HG03175 (cell line): ENCODE data around the gene KCNK7.

Experiments
- ATAC-seq: cut with Tn5 transposase; IDR thresholded peaks from one replicate; pipeline ENCODE4 v1.9.1; 2021; ENCODE audit warnings: mild to moderate bottlenecking, moderate library complexity; ENCODE audit not compliant: unreplicated experiment

The KCNK7 gene

DNA sequence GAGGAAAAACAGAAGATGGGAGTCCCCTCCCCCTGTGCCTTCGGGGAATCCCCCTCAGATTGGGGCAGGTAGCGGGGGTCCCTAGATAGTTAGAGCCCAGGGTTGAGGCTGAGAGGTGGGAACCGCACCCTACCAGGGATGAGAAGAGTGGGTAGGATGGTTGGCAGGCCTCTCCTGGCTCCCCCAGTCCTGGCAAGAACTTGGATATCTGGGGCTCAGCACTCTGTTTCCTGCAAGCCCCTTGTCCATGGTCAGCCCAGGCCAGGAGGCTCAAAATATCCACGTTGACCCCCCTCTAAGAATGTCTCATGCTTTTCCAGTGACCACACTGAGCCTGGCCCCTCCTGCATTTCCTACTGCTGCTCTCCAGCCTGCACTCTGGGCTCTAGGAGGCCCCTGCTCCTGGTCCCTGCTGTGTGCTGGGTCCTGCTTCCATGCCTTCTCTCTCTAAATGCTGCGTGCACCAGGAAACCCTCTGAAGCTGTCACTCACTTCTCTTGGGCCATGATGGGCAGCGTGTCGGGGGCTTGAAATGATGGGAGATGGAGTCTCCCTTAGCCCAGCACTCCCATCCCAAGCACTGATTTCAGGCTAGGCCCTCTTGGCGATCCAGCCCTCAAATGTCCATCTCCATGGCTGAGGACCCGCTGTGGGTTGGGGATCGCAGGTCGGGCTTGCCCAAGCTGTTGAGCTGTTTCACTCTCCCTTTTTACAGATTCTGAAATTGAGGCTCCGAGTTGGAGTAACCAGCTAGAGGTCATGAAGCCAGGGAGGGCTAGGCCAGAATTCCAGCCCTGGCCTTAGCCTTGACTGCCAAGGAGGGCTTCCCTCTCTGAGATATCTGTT, 16.4 kb upstream of the KCNK7 start:
- ATAC-seq: no peak

DNA sequence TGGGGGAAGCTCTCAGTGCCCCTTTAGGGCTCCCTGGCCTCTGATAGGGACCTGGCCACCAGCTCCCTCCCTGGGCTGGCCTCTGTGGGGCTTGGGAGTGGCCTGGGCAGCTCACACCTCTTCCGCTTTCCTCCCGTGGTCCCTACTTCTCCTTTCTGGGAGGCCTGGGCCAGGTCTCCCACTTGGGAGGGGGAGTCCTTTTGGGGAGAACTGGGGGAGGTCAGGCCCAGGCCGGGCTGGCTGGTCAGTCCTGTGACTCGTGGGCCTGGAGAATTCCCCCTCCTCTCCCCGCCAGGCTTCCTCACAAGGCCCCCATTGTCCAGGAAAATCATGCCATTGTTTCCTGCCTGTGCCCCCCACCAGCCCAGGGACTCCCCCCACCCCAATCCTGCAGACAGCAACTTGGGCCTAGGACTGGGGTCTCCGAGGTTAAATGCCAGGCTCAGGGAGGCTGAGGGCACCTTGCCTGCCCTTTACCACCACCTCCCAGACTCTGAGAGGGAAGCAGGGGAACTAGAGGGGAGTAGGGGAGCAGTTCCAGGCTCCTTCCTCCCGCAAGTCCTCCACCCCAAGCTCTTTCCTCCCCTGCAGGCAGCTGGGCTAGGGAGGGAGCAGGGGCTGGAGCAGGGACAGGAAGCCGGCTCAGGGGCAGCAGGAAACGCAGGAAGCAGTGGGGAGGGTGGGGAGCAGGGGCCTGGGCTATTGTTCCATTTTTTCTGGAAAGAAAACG, 15.6 kb upstream of the KCNK7 start:
- ATAC-seq: no peak

DNA sequence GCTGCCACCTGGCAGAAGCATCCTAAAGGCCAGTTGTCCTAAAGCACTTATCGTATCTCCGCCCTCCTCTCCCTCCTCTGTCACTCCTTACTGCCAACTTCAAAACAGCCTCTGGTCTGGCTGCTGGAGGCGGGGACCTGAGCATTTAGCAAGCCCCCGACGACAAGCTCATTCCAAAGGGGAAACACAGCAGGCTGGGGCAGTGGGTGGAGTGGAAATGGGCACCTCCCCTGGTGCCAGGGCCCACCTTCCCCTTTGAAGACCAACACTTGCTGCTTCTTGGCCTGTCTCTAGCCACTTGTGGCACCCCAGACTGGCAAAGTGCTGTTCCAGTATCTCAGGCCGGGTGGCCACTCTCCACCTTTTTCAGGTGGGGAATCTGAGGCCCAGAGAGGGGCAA, 14.8 kb upstream of the KCNK7 start:
- ATAC-seq: no peak

DNA sequence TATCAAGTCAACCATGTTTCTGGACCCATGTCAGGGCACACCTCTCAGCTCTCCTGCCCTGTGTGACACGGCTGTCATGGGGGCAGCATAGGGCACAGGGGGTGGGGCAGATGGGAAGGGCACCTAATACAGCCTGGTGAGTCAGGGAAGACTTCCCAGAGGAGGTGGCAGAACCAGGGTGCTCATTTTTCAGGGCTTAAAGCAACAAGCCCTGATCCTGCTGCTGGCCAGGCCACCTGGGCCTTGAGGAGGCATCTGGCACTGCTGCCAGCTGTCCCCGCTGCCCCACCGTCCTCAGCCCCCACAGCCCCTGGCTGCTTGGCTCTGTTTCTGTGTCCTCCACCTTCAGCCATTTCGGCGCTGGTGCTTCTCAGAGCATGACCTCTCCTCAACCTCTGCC, 14.1 kb upstream of the KCNK7 start:
- no peak for ATAC-seq

DNA sequence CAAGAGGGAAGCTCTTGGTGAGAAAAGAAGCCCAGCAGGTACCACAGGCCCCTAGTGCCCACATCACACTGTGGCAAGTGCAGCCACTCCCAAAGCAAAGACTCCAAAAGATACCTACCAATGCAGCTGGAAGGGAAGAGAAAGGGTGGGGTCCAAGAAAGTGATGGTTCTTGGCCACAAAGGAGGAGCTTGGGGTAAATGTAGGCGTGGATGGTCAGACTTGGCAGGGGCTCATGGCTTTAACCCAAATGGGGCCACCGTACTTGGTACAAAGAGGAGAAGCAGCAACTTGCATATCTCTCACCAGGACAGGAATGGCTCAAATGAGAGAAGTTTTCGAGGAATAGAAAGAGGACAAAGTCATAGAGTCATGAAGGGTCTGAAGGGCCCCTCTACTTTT, 13.6 kb upstream of the KCNK7 start:
- ATAC-seq: no peak

DNA sequence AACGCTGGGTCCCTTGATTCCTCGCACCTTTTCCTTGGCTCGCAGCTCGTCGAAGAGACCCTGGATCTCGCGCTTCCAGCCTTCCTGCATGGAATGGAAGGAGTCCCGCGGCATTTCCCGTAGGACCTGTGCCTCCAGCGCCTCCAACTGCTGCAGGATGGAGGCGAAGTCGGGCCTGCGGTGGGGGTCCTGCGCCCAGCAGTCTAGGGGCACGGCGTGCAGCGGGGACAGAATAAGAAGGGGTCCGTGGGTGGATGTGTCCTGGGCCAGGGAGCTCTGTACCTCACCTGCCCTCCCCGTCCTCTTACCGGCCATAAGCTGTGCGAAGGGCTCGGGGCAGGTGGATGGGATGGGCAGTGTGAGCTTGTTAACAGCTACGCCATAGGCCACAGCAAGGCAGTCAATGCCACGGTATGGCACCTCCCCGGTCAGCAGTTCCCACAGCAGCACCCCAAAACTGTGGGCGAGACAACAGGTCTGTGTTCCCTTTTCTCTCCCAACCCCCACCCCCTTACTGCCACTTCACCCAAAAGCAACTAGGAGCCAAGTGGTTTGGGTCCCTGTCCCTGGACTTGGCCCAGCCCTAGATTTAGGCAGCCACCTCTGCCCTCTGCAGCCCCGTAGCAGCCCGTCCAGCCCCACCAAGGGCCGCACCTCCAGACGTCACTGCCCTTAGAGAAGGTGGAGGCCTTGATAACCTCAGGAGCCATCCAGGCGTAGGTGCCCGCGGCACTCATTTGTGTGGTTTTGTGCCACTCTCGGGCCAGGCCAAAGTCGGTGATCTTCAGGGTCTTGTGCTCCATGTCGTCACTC, 12.2 kb upstream of the KCNK7 start:
- ATAC-seq: no peak

DNA sequence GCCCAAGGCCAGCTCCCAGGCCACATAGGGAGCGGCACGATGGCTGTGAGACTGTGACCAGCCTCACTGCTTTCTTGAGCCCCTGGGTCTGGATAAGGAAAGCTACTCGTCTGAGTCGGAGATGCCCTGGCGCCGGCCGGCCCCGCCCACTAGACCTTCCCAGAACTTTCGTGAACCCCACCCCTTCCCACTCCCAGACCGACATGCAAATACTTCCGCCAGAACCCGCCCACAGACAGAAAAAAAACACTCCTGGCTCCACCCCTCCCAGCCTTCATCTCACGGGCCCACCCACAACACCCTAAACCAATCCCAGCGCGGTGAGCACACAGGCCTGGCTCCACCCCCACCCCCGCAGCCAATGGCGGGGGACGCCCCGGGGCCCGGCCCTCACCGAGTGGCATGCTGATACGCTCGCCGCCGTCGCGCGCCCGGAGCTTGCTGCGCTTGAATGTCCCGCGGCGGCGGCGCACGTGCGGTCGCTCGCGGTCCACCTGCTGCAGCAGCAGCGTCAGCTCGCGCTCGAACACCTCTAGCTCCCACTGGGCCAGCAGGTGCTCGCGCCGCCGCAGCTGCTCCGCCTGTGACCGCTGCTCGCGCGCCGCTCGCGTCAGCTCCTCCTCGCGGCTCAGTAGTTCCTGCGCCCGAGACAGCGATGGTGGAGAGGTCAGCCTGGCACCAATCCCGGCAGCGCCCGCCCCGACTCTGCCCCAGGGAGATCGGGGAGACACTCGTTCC, 11.4 kb upstream of the KCNK7 start:
- ATAC-seq: no peak

DNA sequence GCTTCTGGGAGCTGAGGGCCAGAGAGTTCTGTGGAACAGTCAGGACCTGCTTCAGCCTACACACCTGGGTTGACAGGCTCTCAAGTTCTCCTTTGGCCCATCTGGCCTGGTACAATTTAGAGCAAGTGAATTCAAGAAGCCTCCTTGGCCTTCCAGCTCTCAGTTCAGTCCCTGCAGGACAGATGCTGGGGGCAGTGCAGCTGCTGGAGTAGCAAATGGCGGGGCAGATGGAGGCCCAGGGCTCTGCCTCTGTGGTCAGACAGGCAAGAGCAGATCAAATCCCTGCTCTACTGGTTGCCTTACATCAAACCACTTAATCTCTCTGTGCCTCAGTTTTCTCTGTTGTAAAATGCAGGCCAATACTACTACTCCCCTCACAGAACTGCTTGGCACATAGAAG, 8.7 kb upstream of the KCNK7 start:
- no peak for ATAC-seq

DNA sequence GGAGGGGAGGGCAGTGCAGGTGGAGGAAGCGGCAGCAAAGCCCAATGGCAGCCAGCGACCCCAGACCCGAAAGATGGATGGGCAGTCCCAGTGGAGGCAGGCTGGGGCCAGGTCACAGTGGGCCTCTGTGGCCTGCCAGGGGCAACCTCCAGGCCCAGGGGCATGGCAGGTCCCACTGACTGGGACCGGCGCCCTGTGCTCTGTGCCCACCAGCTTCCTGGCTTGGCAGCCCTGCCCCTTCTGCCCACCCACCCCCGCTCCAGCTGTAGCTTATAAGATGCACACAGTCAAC, 4.3 kb upstream of the KCNK7 start:
- no peak for ATAC-seq

DNA sequence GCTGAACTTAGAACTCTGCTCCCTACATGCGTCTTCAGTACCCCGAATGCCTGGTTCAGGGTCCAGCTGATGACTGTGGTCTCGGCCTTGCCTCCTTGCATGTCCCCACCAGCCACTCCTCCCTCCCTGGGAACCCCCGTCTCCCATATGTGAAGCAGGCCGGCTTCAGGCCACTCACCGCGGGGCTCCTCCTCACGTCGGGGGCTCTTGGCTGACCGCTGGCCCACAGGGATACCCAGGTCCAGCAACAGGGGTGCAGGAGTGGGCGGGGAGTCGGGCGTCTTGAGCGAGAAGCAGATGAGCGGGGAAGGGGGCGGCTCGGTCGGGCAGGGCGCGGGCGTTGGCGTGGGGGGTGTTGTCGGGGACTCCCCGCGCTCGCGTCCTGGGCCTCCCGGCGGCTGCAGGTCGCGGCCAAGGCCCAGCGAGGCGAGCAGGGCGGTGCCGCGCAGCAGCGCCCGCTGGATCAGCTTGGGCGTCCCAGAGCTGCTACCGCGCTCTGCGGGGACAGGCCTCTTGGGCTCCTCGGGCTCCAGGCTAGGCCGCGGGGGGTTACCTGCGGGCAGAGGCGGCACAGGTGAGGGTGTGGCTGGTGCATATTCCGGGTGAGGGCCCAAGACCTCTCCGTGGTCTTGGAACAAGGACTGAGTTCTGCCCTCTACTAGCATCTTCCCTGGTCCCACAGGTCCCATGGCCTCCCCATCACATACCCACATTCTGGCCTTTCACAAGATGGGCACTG, 3.8 kb upstream of the KCNK7 start:
- no peak for ATAC-seq

DNA sequence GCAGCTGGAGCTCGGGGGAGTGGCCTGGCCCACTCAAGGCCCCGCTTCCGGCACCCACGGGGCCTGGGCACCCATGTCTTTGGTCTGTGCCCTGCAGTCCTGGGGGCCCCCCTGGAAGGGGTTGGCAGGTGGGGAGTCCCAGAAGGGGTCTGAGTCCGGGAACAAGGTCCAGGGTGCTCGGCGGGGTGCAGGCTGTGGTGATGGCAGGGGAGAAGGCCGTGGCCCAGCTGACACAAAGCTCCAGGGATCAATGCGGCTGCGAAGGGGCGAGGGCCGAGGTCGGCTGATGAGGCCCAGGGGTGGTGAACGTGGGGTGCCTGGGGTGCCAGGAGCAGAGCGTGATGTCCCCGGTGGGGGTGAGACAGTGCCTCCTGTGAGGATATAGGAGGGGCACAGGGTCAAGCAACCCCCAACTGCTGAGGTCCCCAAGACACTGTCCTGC, 2.7 kb upstream of the KCNK7 start:
- no peak for ATAC-seq

DNA sequence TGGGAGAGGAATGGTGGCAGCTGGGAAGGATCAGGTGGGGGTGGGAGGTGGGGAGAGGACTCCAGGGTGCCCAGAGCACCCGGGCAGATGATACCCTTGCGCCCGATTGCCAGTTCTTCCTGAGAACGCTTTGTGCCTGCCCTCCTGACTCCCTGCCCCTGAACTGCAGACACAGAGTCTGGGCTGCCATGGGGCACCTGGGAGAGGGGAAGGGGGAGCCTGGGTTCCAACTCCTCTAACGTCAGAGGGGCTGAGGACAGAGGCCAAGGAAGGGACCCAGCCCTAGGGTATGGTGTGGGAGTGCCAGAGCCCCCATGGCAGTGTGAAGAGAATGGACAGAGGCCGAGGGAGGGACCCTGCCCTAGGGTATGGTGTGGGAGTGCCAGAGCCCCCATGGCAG, 920 bp upstream of the KCNK7 start:
- no peak for ATAC-seq

DNA sequence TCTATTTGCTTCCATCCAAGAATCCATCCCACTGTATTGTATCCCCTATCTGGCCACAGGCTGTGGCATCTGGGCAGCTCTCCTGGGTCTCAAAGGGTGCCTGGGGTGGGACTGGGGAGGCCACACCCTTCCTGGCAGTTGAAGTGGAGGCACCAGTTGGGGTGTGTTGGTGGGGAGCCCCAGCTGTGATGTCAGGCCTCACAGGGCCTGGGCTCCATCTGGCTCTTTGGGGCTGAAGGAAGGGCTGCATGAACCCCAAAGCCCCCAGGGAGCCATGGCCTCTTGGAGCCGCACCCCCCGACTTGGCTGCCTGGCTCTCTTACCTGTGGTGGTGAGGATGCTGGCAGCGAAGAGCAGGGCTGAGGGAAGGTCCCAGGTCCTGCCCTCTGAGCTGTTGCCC, 469 bp downstream of the KCNK7 start:
- ATAC-seq: no peak

DNA sequence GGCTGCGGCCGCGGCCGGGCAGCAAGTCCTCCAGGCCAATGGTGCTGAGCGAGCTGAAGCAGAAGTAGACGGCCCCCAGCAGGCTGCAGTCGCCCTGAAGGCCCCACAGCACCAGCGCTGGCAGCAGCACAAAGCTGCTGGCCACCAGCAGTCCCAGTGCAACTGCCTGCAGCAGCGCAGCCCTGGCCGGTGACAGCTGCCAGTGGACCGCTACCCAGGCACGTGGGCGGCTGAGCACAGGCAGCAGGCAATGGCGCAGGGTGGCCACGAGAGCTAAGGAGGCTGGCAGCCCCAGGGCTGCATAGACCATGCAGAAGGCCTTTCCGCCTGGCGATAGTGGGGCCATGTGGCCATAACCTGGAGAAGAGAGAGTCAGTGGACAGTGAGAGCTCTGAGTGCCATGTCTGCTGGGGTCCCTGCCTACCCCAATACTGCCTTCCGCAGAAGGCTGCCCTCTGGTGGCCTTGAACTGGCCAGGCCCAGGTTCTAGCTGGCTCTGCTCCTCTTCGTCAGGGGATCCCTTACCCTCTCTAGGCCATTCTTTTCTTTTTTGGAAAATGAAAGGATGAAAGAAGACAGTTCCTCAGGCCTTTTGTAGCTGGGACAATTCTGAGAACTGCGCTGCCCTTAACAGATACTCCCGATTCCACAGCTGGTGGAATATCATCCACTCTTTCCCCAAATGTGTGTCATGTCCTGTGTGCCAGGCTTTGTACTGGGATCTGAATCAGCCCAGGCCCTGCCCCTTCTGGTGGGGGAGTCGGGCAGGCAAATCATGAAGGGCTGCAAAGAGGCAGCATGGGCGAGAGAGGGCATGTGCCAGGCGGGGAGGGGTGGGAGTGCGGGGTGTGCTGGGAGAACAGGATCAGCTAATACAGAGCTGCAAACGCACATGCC, 1.8 kb downstream of the KCNK7 start:
- no peak for ATAC-seq

DNA sequence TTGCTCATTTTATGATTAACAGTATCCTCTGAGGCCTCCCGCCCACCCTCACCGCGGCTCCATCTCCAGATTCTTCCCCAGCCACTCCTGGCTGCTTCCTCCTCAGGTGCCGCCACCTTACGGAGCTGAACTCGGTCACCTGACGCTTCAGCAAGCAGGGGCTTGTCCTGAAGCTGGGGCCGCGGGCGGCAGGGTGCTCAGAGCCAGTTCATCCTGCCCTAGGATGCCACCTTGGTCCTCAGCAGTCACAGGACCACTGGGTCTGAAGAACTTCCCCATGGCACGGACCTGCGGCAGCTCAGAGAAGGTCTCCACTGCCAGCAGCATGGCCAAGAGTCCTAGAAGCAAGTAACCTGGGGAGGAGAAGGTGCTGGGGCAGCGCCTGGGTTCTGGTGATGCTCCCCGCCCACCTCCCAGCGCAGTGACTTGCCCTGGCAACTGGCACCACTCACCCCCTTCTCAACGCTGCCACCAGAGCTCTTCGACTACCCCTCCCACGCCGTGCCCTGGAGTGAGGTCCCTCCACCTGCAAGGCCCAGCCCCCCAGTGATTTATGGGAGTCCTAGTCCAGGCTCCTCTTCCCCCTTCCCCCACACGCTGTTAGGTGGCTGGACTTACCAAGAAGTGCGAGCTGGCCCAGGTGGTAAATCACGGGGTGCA, 2.6 kb downstream of the KCNK7 start:
- no peak for ATAC-seq

DNA sequence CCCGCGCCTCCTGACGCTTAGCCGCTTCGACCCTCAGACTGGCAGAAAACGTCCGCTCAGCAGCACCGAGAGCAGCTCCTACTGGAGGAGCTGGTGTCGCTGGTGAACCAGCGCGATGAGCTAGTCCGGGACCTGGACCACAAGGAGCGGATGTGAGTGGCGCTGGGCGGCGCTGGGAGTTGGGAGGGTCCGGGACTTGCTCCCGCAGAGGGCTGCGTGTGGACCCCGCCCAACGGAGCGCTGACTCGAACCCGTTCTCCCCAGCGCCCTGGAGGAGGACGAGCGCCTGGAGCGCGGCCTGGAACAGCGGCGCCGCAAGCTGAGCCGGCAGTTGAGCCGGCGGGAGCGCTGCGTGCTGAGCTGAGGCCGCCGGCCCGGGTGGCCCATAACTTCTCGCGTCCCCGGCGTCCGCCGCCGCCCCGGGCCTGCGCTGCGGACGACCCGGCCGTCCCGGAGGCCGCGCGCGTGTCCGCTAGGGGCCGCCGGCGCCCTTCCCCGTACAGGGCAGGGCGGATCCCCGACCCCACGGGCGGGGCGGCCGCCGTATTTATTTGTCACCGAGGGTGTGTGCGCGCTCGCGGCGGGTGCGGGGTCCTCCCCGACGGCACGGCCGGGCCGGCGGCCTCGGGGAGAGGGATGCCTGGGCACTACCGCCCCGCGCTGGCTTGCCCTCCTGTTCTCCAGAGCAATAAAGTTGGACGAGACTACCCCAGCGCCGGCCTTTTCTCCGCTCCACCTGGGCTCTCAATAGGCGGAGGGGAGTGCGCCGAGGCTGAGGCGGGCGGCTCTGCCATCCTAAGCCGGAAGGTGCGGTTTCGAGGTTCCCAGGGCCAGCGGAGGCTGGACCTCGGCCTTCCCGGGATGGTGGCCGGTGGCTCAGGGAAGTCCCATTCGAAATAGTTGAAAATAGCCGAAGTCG, 3.4 kb downstream of the KCNK7 start:
- no peak for ATAC-seq

DNA sequence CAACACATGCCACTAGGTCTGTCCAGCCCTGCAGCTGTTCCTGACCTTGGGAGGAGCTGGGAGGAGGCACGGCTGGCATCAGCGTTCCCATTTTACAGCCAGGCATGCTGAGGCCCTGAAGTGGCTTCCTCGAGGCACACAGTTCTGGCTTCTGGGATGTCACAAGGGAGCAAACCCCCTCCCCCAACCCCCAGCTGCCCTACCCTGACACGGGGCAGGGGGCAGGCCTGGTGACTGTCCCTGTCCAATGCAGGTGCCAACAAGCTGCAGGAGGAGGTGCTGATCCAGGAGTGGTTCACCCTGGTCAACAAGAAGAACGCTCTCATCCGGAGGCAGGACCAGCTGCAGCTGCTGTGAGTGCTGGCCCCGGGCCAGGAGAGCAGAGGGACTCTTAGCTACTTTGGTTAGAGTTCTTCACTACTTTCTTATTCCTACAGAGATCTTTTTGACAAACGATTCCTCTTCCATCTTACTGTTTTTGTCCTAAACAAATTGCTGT, 5.3 kb downstream of the KCNK7 start:
- ATAC-seq: no peak
